Calu3 (cell line): Measurements from ENCODE around the gene EFCAB13. TPM values are rescaled to one million over a fixed set of nuclear protein-coding genes. Genes with fewer than 3 reads are reported as not detected.

Experiments used
- BruUV-seq: library from RNA; stranded (reverse); fragments of 400-500 nt; replicated peaks from 2 replicates; lab custom pipeline; 2021; lab: Mats Ljungman, UMichigan
- CTCF ChIA-PET: fragments of 300-600 bp; sonication (Branson Sonifier 250); formaldehyde crosslinking; loops from one replicate; lab custom pipeline; 2022; ENCODE audit warnings: antibody characterized with exemption; lab: Charles Lee
- DNase-seq: peaks from one replicate; pipeline ENCODE4 v3.0.0; 2022
- H3K27ac Mint-ChIP-seq: one replicate; pipeline ENCODE4 v1.8.0; 2022; ENCODE audit warnings: mixed read lengths; ENCODE audit not compliant: unreplicated experiment
- H3K27me3 Mint-ChIP-seq: one replicate; pipeline ENCODE4 v1.8.0; 2022; ENCODE audit warnings: mixed read lengths; ENCODE audit not compliant: unreplicated experiment
- H3K36me3 Mint-ChIP-seq: one replicate; pipeline ENCODE4 v1.8.0; 2022; ENCODE audit warnings: mild to moderate bottlenecking, moderate library complexity, mixed read lengths; ENCODE audit not compliant: insufficient read depth, unreplicated experiment
- H3K4me1 Mint-ChIP-seq: one replicate; pipeline ENCODE4 v1.8.0; 2022; ENCODE audit warnings: mild to moderate bottlenecking, low read depth, mixed read lengths; ENCODE audit not compliant: unreplicated experiment
- H3K4me3 Mint-ChIP-seq: one replicate; pipeline ENCODE4 v1.8.0; 2022; ENCODE audit warnings: mild to moderate bottlenecking, low read depth, moderate library complexity, mixed read lengths; ENCODE audit not compliant: unreplicated experiment
- H3K9me3 Mint-ChIP-seq: one replicate; pipeline ENCODE4 v1.8.0; 2022; ENCODE audit warnings: low read depth, mixed read lengths; ENCODE audit not compliant: unreplicated experiment
- intact Hi-C: fragments of 100-400 bp; cut with micrococcal nuclease; formaldehyde crosslinking; loops from one replicate; pipeline ENCODE4 v1.10.0; 2022; ENCODE audit not compliant: unreplicated experiment
- total RNA-seq: library from RNA; stranded (reverse); gene quantifications from 2 replicates; pipeline ENCODE4 v1.2.3, GENCODE V29; 2022
- TF ChIP-seq, protein P1 (sequence below): fragments of 200-600 bp; IDR thresholded peaks from one replicate; pipeline ENCODE4 v1.8.0; 2022; ENCODE audit warnings: antibody characterized with exemption; ENCODE audit not compliant: unreplicated experiment

Gene EFCAB13
- total RNA-seq, 1 experiment from 2014 or later, result 21.5 TPM

DNA sequence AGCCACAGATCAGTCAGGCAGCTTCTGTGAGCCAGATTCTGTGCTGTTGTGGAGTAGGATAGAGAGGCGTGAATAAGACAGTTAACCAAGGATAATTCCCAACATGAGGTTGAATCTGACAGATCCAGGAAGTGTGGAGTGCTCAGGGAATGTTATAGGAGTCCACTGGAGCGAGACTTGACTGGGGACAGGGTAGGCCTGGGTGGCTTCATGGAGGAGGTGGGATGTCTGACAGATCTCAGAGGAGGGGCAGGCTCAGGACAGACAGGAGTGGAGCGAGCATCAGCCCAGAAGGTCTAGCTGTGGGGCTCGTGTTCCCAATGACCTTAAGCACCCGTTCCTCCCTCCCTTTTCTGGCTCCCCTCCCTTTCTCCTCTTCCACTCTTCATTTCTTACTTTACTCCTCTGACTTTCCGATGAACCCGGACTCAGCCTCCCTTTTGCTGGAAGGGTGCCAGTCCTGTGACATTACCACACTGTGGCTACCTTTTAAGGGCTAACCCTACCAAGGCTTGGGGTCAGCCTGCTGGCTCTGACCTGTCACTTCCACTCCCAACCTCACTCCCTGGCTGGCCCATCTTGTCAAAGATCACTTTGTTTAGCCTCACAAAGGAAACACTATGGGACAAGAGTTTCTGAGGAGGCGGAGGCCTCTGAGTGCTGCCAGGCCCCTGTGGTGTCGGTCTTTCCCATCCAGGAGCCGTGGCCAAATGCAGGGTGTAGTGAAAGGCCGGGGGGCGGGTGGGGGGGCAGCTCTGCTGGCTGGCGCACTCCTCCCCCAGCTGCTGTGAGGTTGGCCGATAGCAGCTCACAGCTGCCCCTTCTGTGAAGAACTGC is 28.5 kb upstream of the EFCAB13 start:
- TF ChIP-seq, protein P1, sequence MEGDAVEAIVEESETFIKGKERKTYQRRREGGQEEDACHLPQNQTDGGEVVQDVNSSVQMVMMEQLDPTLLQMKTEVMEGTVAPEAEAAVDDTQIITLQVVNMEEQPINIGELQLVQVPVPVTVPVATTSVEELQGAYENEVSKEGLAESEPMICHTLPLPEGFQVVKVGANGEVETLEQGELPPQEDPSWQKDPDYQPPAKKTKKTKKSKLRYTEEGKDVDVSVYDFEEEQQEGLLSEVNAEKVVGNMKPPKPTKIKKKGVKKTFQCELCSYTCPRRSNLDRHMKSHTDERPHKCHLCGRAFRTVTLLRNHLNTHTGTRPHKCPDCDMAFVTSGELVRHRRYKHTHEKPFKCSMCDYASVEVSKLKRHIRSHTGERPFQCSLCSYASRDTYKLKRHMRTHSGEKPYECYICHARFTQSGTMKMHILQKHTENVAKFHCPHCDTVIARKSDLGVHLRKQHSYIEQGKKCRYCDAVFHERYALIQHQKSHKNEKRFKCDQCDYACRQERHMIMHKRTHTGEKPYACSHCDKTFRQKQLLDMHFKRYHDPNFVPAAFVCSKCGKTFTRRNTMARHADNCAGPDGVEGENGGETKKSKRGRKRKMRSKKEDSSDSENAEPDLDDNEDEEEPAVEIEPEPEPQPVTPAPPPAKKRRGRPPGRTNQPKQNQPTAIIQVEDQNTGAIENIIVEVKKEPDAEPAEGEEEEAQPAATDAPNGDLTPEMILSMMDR, result no peak
- no peaks in the 10 kb centered on the region for H3K9me3 Mint-ChIP-seq
- H3K4me3 Mint-ChIP-seq, result no peak overlapping the region
- intact Hi-C loops, result no loop called here
- peak; percentile 34 for DNase-seq
- H3K36me3 Mint-ChIP-seq, result no peaks in the 10 kb centered on the region
- no TSS peak for BruUV-seq
- no peak overlapping the region for H3K27ac Mint-ChIP-seq
- CTCF ChIA-PET, result no interaction called here
- H3K4me1 Mint-ChIP-seq, result peaks cover 8% of the 10 kb centered on the region
- peaks cover 10% of the 10 kb centered on the region for H3K27me3 Mint-ChIP-seq

DNA sequence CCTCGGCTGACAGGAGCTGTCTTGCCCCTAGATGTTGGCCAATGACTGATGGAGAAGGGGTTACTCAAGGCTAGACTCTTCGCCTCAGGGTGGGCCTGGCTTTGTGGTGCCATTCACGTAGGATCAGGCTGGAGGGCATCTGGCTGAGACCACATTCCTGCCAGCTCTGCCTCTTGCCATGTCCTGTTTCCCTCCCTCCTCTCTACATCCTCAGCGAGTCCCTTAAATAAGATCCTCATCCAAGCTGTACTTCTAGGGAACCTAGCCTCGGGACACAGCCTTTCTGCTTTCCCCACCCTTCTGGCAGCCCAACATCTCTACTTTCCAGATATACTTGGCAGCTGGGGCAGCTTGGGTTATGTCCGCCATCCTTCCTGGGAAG is 27.9 kb upstream of the EFCAB13 start:
- no peak overlapping the region for H3K27ac Mint-ChIP-seq
- no TSS peak for BruUV-seq
- intact Hi-C loops, result no loop called here
- TF ChIP-seq, protein P1, result no peak
- H3K4me1 Mint-ChIP-seq, result peaks cover 9% of the 10 kb centered on the region
- CTCF ChIA-PET, result no interaction called here
- H3K36me3 Mint-ChIP-seq, result no peaks in the 10 kb centered on the region
- peaks cover 10% of the 10 kb centered on the region for H3K27me3 Mint-ChIP-seq
- H3K9me3 Mint-ChIP-seq, result no peaks in the 10 kb centered on the region
- DNase-seq, result no peak
- H3K4me3 Mint-ChIP-seq, result no peak overlapping the region

DNA sequence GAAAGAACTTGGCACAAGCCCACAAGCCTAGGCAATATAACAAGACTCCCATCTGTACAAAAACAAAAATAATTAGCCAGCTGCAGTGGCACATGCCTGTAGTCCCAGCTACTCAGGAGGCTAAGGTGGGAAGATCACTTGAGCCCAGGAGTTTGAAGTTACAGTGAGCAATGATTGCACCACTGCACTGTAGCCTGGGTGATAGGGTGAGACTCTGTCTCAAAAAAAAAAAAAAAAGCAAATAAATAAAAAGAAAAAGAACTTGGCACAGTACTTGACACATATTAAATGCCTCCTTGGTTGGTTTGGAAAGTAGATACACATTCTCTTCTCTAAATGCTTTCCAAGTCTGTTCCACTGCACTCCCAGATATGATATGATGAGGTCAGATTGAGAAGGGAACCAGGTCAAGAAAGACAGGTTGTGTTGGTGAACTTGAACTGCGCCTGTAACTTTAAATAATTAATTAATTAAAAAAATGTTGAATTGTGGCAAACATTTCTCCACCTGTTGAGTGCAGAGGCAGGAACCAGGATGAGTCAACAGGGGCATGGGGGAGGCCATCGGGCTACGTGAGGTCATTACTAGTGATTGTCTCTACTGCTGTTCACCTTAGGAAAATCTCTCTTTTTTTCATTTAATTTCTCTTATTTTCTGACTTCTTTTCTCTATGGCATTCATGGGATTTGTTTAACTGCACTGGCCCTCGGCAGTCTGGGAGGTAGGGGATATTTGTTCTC is 25.9 kb upstream of the EFCAB13 start:
- no peak overlapping the region for H3K4me3 Mint-ChIP-seq
- TF ChIP-seq, protein P1, result no peak
- no peak overlapping the region for H3K27ac Mint-ChIP-seq
- peaks cover 18% of the 10 kb centered on the region for H3K4me1 Mint-ChIP-seq
- H3K36me3 Mint-ChIP-seq, result no peaks in the 10 kb centered on the region
- H3K27me3 Mint-ChIP-seq, result peaks cover 28% of the 10 kb centered on the region
- DNase-seq, result no peak
- CTCF ChIA-PET, result no interaction called here
- BruUV-seq, result no TSS peak
- intact Hi-C loops, result no loop called here
- H3K9me3 Mint-ChIP-seq, result no peaks in the 10 kb centered on the region

DNA sequence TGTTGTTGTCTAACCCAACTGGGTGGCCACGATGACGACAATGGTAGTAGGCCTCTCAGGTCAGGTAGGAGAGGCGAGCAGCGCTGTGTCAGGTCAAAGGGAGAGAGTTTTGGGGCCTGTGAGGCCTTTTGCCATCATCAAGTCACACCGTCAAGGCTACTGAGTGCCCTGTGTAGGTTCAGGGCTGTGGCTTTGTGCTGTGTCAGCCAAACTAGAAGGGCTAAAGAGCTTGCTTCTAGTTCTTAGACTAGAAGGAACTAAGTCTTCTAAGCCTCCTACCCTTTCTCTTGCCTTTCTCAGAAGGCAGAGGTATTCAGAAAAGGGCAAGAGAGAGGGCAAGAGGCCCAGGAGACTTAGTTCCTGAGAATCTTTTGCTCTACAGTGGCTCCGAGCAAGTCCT is 25.0 kb upstream of the EFCAB13 start:
- H3K4me3 Mint-ChIP-seq, result no peak overlapping the region
- intact Hi-C loops, result no loop called here
- BruUV-seq, result no TSS peak
- H3K36me3 Mint-ChIP-seq, result no peaks in the 10 kb centered on the region
- CTCF ChIA-PET, result no interaction called here
- no peak for DNase-seq
- H3K27me3 Mint-ChIP-seq, result peaks cover 32% of the 10 kb centered on the region
- no peak overlapping the region for H3K27ac Mint-ChIP-seq
- TF ChIP-seq, protein P1, result no peak
- H3K9me3 Mint-ChIP-seq, result no peaks in the 10 kb centered on the region
- peaks cover 18% of the 10 kb centered on the region for H3K4me1 Mint-ChIP-seq
